ENCODE measurements around the gene TP53BP2.

DNA sequence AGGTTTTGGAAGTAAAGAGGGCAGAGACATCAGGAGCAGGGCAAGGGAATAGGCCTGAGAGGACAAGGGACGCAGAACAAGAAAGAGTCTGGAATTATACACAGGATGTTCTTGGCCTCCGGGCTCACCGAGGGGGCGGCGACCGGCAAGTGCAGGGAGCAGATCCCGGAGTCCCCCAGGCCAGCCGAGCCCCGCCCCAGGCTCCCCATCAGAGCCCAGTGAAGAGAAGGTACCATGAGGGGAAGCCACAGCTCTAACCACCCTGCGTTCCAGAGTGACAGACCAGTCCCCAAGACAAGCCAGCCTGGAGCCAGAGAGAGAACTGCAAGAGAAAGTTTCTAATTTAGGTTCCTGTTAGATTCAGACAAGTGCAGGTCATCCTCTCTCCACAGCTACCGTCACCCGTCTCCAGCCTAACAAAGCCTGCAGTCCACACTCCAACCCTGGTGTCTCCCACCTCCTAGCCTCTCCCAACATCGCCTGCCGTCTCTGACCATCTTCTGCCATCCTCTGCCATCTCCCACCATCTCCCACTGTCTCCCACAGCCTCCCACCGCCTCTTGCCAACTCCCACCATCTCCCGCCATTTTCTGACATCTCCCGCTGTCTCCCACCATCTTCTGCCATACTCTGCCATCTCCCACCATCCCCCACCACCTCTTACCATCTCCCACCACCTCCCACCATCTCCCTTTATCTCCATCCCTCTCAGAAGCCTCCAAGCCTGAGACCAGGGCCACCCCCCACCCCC is 90.9 kb downstream of the TP53BP2 start:
- no peak for TF ChIP-seq EZH2 (IDR thresholded peaks at IDR 0.05; ENCODE audit: insufficient read depth, poor library complexity, severe bottlenecking)
- no peak for TF ChIP-seq EZH2phosphoT487 (IDR thresholded peaks at IDR 0.05; ENCODE audit: insufficient read depth, low read depth)
